IMR-90 (cell line): Measurements from ENCODE around the gene TCF7L2. TPM values are rescaled to one million over a fixed set of nuclear protein-coding genes. Genes with fewer than 3 reads are reported as not detected.

Experiments used
- ATAC-seq: fragments of 200-7000 bp; cut with Tn5 transposase; 2 replicates; pipeline ENCODE4 v1.9.1; 2020; ENCODE audit warnings: low read depth, mild to moderate bottlenecking, moderate library complexity
- BruUV-seq: library from RNA; stranded (reverse); fragments of 400-500 nt; replicated peaks from 2 replicates; lab custom pipeline; 2021; lab: Mats Ljungman, UMichigan
- CTCF ChIA-PET: fragments of 300-600 bp; formaldehyde crosslinking; extraction: SDS; loops from one replicate; lab custom pipeline; 2021; ENCODE audit warnings: antibody characterized with exemption; lab: Yijun Ruan, JAX
- POLR2A ChIA-PET: fragments of 300-600 bp; sonication (Branson Sonifier 250); formaldehyde crosslinking; loops from one replicate; lab custom pipeline; 2022; ENCODE audit warnings: antibody characterized with exemption; ENCODE audit not compliant: unreplicated experiment; lab: Charles Lee
- DNase-seq: peaks from one replicate; pipeline ENCODE4 v3.0.0; 2013
- H2AFZ ChIP-seq: replicated peaks from 2 replicates; pipeline ENCODE3; 2013; ENCODE audit warnings: low read length, mild to moderate bottlenecking; ENCODE audit not compliant: poor library complexity
- H2AK5ac ChIP-seq: 2 replicates; pipeline ENCODE4 v1.6.1; 2013; ENCODE audit warnings: low read depth, low read length, inconsistent platforms
- H2AK9ac ChIP-seq: replicated peaks from 2 replicates; pipeline ENCODE3; 2013; ENCODE audit warnings: mild to moderate bottlenecking, low read depth, low read length, moderate library complexity; ENCODE audit not compliant: poor library complexity
- H2BK120ac ChIP-seq: 2 replicates; pipeline ENCODE4 v1.6.1; 2013; ENCODE audit warnings: low read depth, low read length, inconsistent platforms
- H2BK15ac ChIP-seq: 3 replicates; pipeline ENCODE4 v1.6.1; 2013; ENCODE audit warnings: low read depth, low read length, inconsistent platforms
- H2BK20ac ChIP-seq: 2 replicates; pipeline ENCODE4 v1.6.1; 2013; ENCODE audit warnings: low read depth, mild to moderate bottlenecking, inconsistent platforms, low read length, moderate library complexity
- H2BK5ac ChIP-seq: 2 replicates; pipeline ENCODE4 v1.6.1; 2013; ENCODE audit warnings: mild to moderate bottlenecking, low read depth, low read length, inconsistent platforms; ENCODE audit not compliant: poor library complexity, severe bottlenecking
- H3K14ac ChIP-seq: replicated peaks from 2 replicates; pipeline ENCODE4 v1.6.1; 2013; ENCODE audit warnings: low read depth, low read length, inconsistent platforms
- H3K18ac ChIP-seq: 2 replicates; pipeline ENCODE4 v1.6.1; 2013; ENCODE audit warnings: low read depth, low read length, control low read depth
- H3K23ac ChIP-seq: 2 replicates; pipeline ENCODE4 v1.6.1; 2013; ENCODE audit warnings: low read depth, low read length, inconsistent platforms
- H3K27ac ChIP-seq: 2 replicates; pipeline ENCODE4 v1.5.1; 2013; ENCODE audit warnings: mild to moderate bottlenecking, control low read depth, low read length; ENCODE audit not compliant: insufficient read depth
- H3K27me3 ChIP-seq: 2 replicates; pipeline ENCODE4 v1.6.1; 2013; ENCODE audit warnings: low read length; ENCODE audit not compliant: control insufficient read depth, insufficient read depth
- H3K36me3 ChIP-seq: 2 replicates; pipeline ENCODE4 v1.6.1; 2013; ENCODE audit warnings: low read length, mixed read lengths; ENCODE audit not compliant: control insufficient read depth, insufficient read depth
- H3K4ac ChIP-seq: 2 replicates; pipeline ENCODE4 v1.6.1; 2013; ENCODE audit warnings: low read depth, low read length, inconsistent platforms
- H3K4me1 ChIP-seq: 2 replicates; pipeline ENCODE4 v1.6.1; 2013; ENCODE audit warnings: low read length, mixed read lengths; ENCODE audit not compliant: control insufficient read depth, insufficient read depth
- H3K4me2 ChIP-seq: 2 replicates; pipeline ENCODE4 v1.6.1; 2013; ENCODE audit warnings: low read depth, mild to moderate bottlenecking, control low read depth, low read length, moderate library complexity
- H3K4me3 ChIP-seq: 2 replicates; pipeline ENCODE4 v1.5.1; 2013; ENCODE audit warnings: low read depth, mild to moderate bottlenecking, control low read depth, low read length, moderate library complexity; ENCODE audit not compliant: insufficient read depth
- H3K56ac ChIP-seq: 2 replicates; pipeline ENCODE4 v1.6.1; 2013; ENCODE audit warnings: low read length, inconsistent platforms; ENCODE audit not compliant: insufficient read depth; ENCODE audit errors: extremely low read depth
- H3K79me1 ChIP-seq, 2 experiments: 2 replicates each; pipeline ENCODE4 v1.6.1; 2013; ENCODE audit warnings: low read length in 2 of 2, inconsistent platforms in 1 of 2, low read depth in 1 of 2
- H3K9ac ChIP-seq: 2 replicates; pipeline ENCODE4 v1.6.1; 2013; ENCODE audit warnings: low read depth, low read length, control low read depth
- H3K9me1 ChIP-seq: 2 replicates; pipeline ENCODE4 v1.6.1; 2013; ENCODE audit warnings: low read length, inconsistent platforms; ENCODE audit not compliant: insufficient read depth
- H3K9me3 ChIP-seq: 2 replicates; pipeline ENCODE4 v1.6.1; 2013; ENCODE audit warnings: low read length; ENCODE audit not compliant: control insufficient read depth, insufficient read depth
- H4K20me1 ChIP-seq: 2 replicates; pipeline ENCODE4 v1.6.1; 2013; ENCODE audit warnings: low read length, inconsistent platforms; ENCODE audit not compliant: insufficient read depth
- H4K5ac ChIP-seq: 2 replicates; pipeline ENCODE4 v1.6.1; 2013; ENCODE audit warnings: mild to moderate bottlenecking, low read depth, low read length, control low read depth
- H4K8ac ChIP-seq, 2 experiments: 2 replicates each; pipeline ENCODE4 v1.6.1; 2013; ENCODE audit warnings: low read depth in 2 of 2, low read length in 2 of 2, control low read depth in 1 of 2, inconsistent platforms in 1 of 2
- H4K91ac ChIP-seq: 2 replicates; pipeline ENCODE4 v1.6.1; 2013; ENCODE audit warnings: low read depth, low read length, inconsistent platforms; ENCODE audit not compliant: insufficient read depth
- BHLHE40 ChIP-seq: fragments of 150-350 bp; IDR thresholded peaks from 2 replicates; pipeline ENCODE4 v1.6.1; 2016; ENCODE audit warnings: mild to moderate bottlenecking, low read depth, low read length
- CEBPB ChIP-seq: IDR thresholded peaks from 2 replicates; pipeline ENCODE4 v1.6.1; 2012; ENCODE audit warnings: low read depth, low read length, improper control_type of control experiment
- CHD1 ChIP-seq: IDR thresholded peaks from 2 replicates; pipeline ENCODE4 v1.6.1; 2012; ENCODE audit warnings: low read depth, low read length, improper control_type of control experiment
- ELK1 ChIP-seq: fragments of 150-350 bp; IDR thresholded peaks from 2 replicates; pipeline ENCODE4 v1.6.1; 2016; ENCODE audit warnings: low read depth, mild to moderate bottlenecking, low read length, moderate library complexity, borderline replicate concordance
- FOS ChIP-seq: fragments of 150-350 bp; IDR thresholded peaks from 2 replicates; pipeline ENCODE4 v1.6.1; 2016; ENCODE audit warnings: low read depth, low read length
- MAFK ChIP-seq: IDR thresholded peaks from 2 replicates; pipeline ENCODE4 v1.6.1; 2012; ENCODE audit warnings: low read depth, low read length, improper control_type of control experiment
- MAZ ChIP-seq: IDR thresholded peaks from 2 replicates; pipeline ENCODE4 v1.6.1; 2012; ENCODE audit warnings: low read depth, mild to moderate bottlenecking, low read length, improper control_type of control experiment, moderate library complexity, borderline replicate concordance
- MXI1 ChIP-seq: IDR thresholded peaks from 2 replicates; pipeline ENCODE4 v1.6.1; 2012; ENCODE audit warnings: low read depth, mild to moderate bottlenecking, low read length, moderate library complexity, borderline replicate concordance
- NFE2L2 ChIP-seq: fragments of 150-350 bp; IDR thresholded peaks from 2 replicates; pipeline ENCODE4 v1.6.1; 2016; ENCODE audit warnings: low read depth, mild to moderate bottlenecking, low read length
- POLR2A ChIP-seq: IDR thresholded peaks from 2 replicates; pipeline ENCODE4 v1.6.1; 2012; ENCODE audit warnings: mild to moderate bottlenecking, low read depth, low read length
- RAD21 ChIP-seq: IDR thresholded peaks from 2 replicates; pipeline ENCODE4 v1.6.1; 2012; ENCODE audit warnings: low read length, improper control_type of control experiment
- RCOR1 ChIP-seq: IDR thresholded peaks from 2 replicates; pipeline ENCODE4 v1.6.1; 2012; ENCODE audit warnings: mild to moderate bottlenecking, low read length, improper control_type of control experiment; ENCODE audit not compliant: insufficient replicate concordance
- RFX5 ChIP-seq: IDR thresholded peaks from 2 replicates; pipeline ENCODE4 v1.8.0; 2012; ENCODE audit warnings: low read depth, mild to moderate bottlenecking, low read length, moderate library complexity
- SMC3 ChIP-seq: fragments of 150-350 bp; IDR thresholded peaks from 2 replicates; pipeline ENCODE4 v1.6.1; 2016; ENCODE audit warnings: low read depth, mild to moderate bottlenecking, antibody characterized with exemption, low read length, moderate library complexity
- USF2 ChIP-seq: fragments of 150-350 bp; IDR thresholded peaks from 2 replicates; pipeline ENCODE4 v1.6.1; 2017; ENCODE audit warnings: mild to moderate bottlenecking, antibody characterized with exemption, low read length, low read depth
- WGBS, 2 experiments: methylation state at CpG; one replicate each; pipeline versions ENCODE4 v1.1.5 to v1.1.7; 2013; ENCODE audit warnings: missing lambda C conversion rate in 2 of 2; ENCODE audit not compliant: insufficient read length in 1 of 2; ENCODE audit errors: extremely low coverage in 2 of 2; 5-methylcytosine and 5-hydroxymethylcytosine counted together
- dilution Hi-C: fragments of 300-500 bp; cut with HindIII; formaldehyde crosslinking; loops from one replicate; pipeline ENCODE4 v1.14.3; 2018; ENCODE audit warnings: low sequenced_read_pairs; ENCODE audit not compliant: unreplicated experiment
- in situ Hi-C: fragments of 300-500 bp; cut with MboI; formaldehyde crosslinking; loops from 3 replicates; pipeline ENCODE4 v1.14.3; 2019; ENCODE audit warnings: low sequenced_read_pairs, inconsistent platforms, mixed read lengths
- intact Hi-C: fragments of 100-400 bp; cut with micrococcal nuclease; formaldehyde crosslinking; loops from 2 replicates; pipeline ENCODE4 v1.10.0; 2022
- polyA plus RNA-seq, 3 experiments: library from polyadenylated mRNA; depleted of rRNA; stranded (reverse); fragments of >200 nt; gene quantifications; 2 replicates each; pipeline ENCODE4 v1.2.3, GENCODE V29; 2012; ENCODE audit warnings: low replicate concordance in 1 of 3
- total RNA-seq: library from RNA; depleted of rRNA; stranded (reverse); fragments of >200 nt; gene quantifications from 2 replicates; pipeline ENCODE4 v1.2.3, GENCODE V29; 2012

The TCF7L2 gene
- total and polyA plus RNA-seq, 2 of the 4 experiments (the other 2 are of a cell fraction), result 1.3 to 12.2 TPM

GRCh38 chr10:113128450-113129070 lies 178.5 kb downstream of the TCF7L2 start:
- peaks cover 10% of the 10 kb centered on the region for H3K4me1 ChIP-seq
- H2BK15ac ChIP-seq, result no peak overlapping the region
- H4K5ac ChIP-seq, result no peak overlapping the region
- in situ Hi-C loops, result loop anchor here (25.0 kb wide), 1 partner anchor 566 kb away; no protein-coding TSS in a partner anchor
- ChIA-PET POLR2A (no interaction called here), CTCF (interaction anchor here (0.7 to 1.0 kb wide), 2 partner anchors 11 to 364 kb away, joined by 3 read pairs; no protein-coding TSS in a partner anchor)
- 90% methylated on average over 2 of the region's 11 CpGs; no CpG with 5 or more reads in 1 of the 2 experiments for WGBS, 2 experiments
- H2AK9ac ChIP-seq, result no peak overlapping the region
- no peak overlapping the region for H3K4ac ChIP-seq
- H4K8ac ChIP-seq, result no peak overlapping the region
- H3K9me1 ChIP-seq, result peaks cover 3% of the 10 kb centered on the region
- H2BK5ac ChIP-seq, result no peak overlapping the region
- H3K14ac ChIP-seq, result no peak overlapping the region
- H2BK20ac ChIP-seq, result no peak overlapping the region
- no peak overlapping the region for H3K4me2 ChIP-seq
- intact Hi-C loops, result loop anchor here (5.0 to 10.0 kb wide), 3 partner anchors 314 to 651 kb away; no protein-coding TSS in a partner anchor
- H3K36me3 ChIP-seq, result no peaks in the 10 kb centered on the region
- H3K9ac ChIP-seq, result no peak overlapping the region
- H3K56ac ChIP-seq, result no peak overlapping the region
- H2AK5ac ChIP-seq, result no peak overlapping the region
- no peak overlapping the region for H3K27ac ChIP-seq
- no peaks in the 10 kb centered on the region for H3K27me3 ChIP-seq
- H3K23ac ChIP-seq, result no peak overlapping the region
- no peak overlapping the region for H3K18ac ChIP-seq
- no peak overlapping the region for H2AFZ ChIP-seq
- no peak for TF ChIP-seq FOS
- TF ChIP-seq BHLHE40, result no peak
- TF ChIP-seq RAD21, result no peak
- no peak for TF ChIP-seq MAZ
- TF ChIP-seq MAFK, result no peak
- no peak for TF ChIP-seq MXI1
- no peak for TF ChIP-seq CHD1
- TF ChIP-seq RCOR1, result no peak
- no peak for TF ChIP-seq SMC3
- no peak for TF ChIP-seq ELK1
- TF ChIP-seq RFX5, result no peak
- no peak for TF ChIP-seq POLR2A
- no peak for TF ChIP-seq CEBPB
- no peak for TF ChIP-seq USF2
- no peak for TF ChIP-seq NFE2L2
- no peak overlapping the region for H2BK120ac ChIP-seq
- H3K79me1 ChIP-seq, result peaks cover 23% of the 10 kb centered on the region in 2 experiments
- no peaks in the 10 kb centered on the region for H3K9me3 ChIP-seq
- peaks cover 7% of the 10 kb centered on the region; the same call in 1 of the 2 replicates for H4K20me1 ChIP-seq
- H3K4me3 ChIP-seq, result no peak overlapping the region
- ATAC-seq (no peak), DNase-seq (no peak)
- no TSS peak for BruUV-seq
- dilution Hi-C loops, result no loop called here
- H4K91ac ChIP-seq, result no peak overlapping the region
